Measurements from ENCODE around the gene MEIOSIN. TPM values are rescaled to one million over a fixed set of nuclear protein-coding genes. Genes with fewer than 3 reads are reported as not detected.

MEIOSIN gene
- total and polyA plus RNA-seq, 9 of the 15 experiments (the other 6 are each of a cell fraction or from before 2014, with no cell fraction given): 0.06 to 2.0 (median 0.76) TPM

- TF ChIP-seq, protein P1, sequence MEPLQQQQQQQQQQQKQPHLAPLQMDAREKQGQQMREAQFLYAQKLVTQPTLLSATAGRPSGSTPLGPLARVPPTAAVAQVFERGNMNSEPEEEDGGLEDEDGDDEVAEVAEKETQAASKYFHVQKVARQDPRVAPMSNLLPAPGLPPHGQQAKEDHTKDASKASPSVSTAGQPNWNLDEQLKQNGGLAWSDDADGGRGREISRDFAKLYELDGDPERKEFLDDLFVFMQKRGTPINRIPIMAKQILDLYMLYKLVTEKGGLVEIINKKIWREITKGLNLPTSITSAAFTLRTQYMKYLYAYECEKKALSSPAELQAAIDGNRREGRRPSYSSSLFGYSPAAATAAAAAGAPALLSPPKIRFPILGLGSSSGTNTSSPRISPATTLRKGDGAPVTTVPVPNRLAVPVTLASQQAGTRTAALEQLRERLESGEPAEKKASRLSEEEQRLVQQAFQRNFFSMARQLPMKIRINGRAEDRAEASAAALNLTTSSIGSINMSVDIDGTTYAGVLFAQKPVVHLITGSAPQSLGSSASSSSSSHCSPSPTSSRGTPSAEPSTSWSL (CRISPR knock-in tag; IDR thresholded peaks at IDR 0.05; ENCODE audit: borderline replicate concordance): no peak
- no peak for TF ChIP-seq XRCC3 (IDR thresholded peaks at IDR 0.05)
These were observed 30.6 kb downstream of the MEIOSIN start (continued) for GRCh38 chr19:45763691-45764294.

DNA sequence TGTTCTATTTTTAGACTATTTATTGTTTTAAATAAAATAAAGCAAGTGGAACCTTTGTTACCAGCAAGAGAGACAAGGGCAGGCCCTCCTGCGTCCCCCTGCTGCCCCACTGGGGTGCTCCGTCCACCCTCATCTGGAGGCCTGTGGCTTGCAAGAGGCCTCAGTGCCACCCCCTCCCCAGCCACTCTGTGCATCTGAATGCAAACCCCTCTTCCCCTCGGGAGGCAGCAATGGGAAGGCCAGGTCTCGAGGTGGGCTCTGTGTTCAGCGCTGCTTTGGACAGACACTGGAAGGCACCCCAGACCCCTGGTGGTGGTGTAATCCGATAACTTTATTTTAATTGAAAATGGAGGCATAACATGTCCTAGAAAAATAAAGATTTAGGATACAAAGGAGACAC, 31.2 kb downstream of the MEIOSIN start:
- H2AFZ ChIP-seq (ENCODE audit: low read depth, low read length): no peak overlapping the region
- H3K4me1 ChIP-seq (replicated peaks in 1 of 2; ENCODE audit: control insufficient read depth in 2 of 2, insufficient read depth in 2 of 2, low read length in 2 of 2): peaks cover 6 to 73% of the 10 kb centered on the region in 2 experiments; a peak in 4 of 5 replicates
- ChIA-PET POLR2A (interaction anchor here (0.6 to 1.0 kb wide), 3 partner anchors 8 to 578 kb away, joined by 3 to 4 read pairs (median 3); no protein-coding TSS in a partner anchor), CTCF (ENCODE audit: low intra/inter-chr PET ratio) (no interaction called here)
- no peak for FAIRE-seq
- H3K9ac ChIP-seq (ENCODE audit: insufficient read depth in 1 of 2, low read depth in 2 of 2, low read length in 2 of 2): peak overlapping the region in 1 of 2 experiments; percentile 70; a peak in 1 of 4 replicates
- no peaks in the 10 kb centered on the region for H3K9me3 ChIP-seq (replicated peaks; ENCODE audit: control insufficient read depth, insufficient read depth, low read depth, low read length)
- no peaks in the 10 kb centered on the region for H3K27me3 ChIP-seq (ENCODE audit: control insufficient read depth in 2 of 2, insufficient read depth in 2 of 2, low read length in 2 of 2)
- 77% methylated on average over 6 of the region's 6 CpGs for WGBS (ENCODE audit: insufficient coverage, low coverage, missing lambda C conversion rate)
- no peak for DNase-seq (ENCODE audit: extremely low read depth in 1 of 4, low spot score in 3 of 4)
- no peak overlapping the region for H3K4me2 ChIP-seq (ENCODE audit: insufficient read depth, low read length)
- H3K27ac ChIP-seq (ENCODE audit: extremely low read depth, low read depth, low read length): no peak overlapping the region
- ATAC-seq: no peak
- no peaks in the 10 kb centered on the region; the same call in 2 of the 3 replicates for H3K36me3 ChIP-seq (ENCODE audit: control insufficient read depth, insufficient read depth, low read length)
- H4K20me1 ChIP-seq (replicated peaks; ENCODE audit: control insufficient read depth, insufficient read depth, low read length): no peaks in the 10 kb centered on the region
- H3K9me1 ChIP-seq (ENCODE audit: control insufficient read depth, insufficient read depth, low read length): no peaks in the 10 kb centered on the region
- in situ Hi-C loops (cut with MboI): no loop called here
- BruUV-seq (replicated peaks): no TSS peak
- no peak overlapping the region for H3K4me3 ChIP-seq
- intact Hi-C loops (cut with micrococcal nuclease): no loop called here
- H3K79me2 ChIP-seq (ENCODE audit: control insufficient read depth, insufficient read depth, low read length): peaks cover 17% of the 10 kb centered on the region; the same call in 2 of the 3 replicates
- TF ChIP-seq EHMT2 (IDR thresholded peaks at IDR 0.05) (no peak), KDM4B (IDR thresholded peaks at IDR 0.05; ENCODE audit: borderline replicate concordance in 2 of 2, low read depth in 1 of 2) (no peak), HDAC8 (tag; IDR thresholded peaks at IDR 0.05) (no peak), CTBP1 (IDR thresholded peaks at IDR 0.05; ENCODE audit: borderline replicate concordance) (no peak), TCFL5 (CRISPR knock-in tag; conservative IDR thresholded peaks at IDR 0.05) (no peak), SNRNP70 (optimal IDR thresholded peaks at IDR 0.05; ENCODE audit: low read depth, low read length) (no peak), GTF2A2 (tag; IDR thresholded peaks at IDR 0.05) (no peak), ZNF197 (CRISPR knock-in tag; IDR thresholded peaks at IDR 0.05; ENCODE audit: low read depth) (no peak), ZNF589 (CRISPR knock-in tag; IDR thresholded peaks at IDR 0.05; ENCODE audit: low read depth) (no peak), GTF2F1 (IDR thresholded peaks at IDR 0.05; ENCODE audit: low read depth, low read length) (no peak), MCM7 (IDR thresholded peaks at IDR 0.05) (no peak)
- TF ChIP-seq, protein P2, sequence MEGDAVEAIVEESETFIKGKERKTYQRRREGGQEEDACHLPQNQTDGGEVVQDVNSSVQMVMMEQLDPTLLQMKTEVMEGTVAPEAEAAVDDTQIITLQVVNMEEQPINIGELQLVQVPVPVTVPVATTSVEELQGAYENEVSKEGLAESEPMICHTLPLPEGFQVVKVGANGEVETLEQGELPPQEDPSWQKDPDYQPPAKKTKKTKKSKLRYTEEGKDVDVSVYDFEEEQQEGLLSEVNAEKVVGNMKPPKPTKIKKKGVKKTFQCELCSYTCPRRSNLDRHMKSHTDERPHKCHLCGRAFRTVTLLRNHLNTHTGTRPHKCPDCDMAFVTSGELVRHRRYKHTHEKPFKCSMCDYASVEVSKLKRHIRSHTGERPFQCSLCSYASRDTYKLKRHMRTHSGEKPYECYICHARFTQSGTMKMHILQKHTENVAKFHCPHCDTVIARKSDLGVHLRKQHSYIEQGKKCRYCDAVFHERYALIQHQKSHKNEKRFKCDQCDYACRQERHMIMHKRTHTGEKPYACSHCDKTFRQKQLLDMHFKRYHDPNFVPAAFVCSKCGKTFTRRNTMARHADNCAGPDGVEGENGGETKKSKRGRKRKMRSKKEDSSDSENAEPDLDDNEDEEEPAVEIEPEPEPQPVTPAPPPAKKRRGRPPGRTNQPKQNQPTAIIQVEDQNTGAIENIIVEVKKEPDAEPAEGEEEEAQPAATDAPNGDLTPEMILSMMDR (IDR thresholded peaks at IDR 0.05 in 2 of 3, conservative IDR thresholded peaks at IDR 0.05 in 1 of 3; ENCODE audit: insufficient read depth in 2 of 3, low read depth in 1 of 3, low read length in 3 of 3): no peak
- TF ChIP-seq, protein P1 (CRISPR knock-in tag; IDR thresholded peaks at IDR 0.05; ENCODE audit: borderline replicate concordance): no peak
- TF ChIP-seq, protein P3, sequence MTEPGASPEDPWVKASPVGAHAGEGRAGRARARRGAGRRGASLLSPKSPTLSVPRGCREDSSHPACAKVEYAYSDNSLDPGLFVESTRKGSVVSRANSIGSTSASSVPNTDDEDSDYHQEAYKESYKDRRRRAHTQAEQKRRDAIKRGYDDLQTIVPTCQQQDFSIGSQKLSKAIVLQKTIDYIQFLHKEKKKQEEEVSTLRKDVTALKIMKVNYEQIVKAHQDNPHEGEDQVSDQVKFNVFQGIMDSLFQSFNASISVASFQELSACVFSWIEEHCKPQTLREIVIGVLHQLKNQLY (CRISPR knock-in tag; conservative IDR thresholded peaks at IDR 0.05): no peak
